ENCODE results near the gene APOO.

DNA sequence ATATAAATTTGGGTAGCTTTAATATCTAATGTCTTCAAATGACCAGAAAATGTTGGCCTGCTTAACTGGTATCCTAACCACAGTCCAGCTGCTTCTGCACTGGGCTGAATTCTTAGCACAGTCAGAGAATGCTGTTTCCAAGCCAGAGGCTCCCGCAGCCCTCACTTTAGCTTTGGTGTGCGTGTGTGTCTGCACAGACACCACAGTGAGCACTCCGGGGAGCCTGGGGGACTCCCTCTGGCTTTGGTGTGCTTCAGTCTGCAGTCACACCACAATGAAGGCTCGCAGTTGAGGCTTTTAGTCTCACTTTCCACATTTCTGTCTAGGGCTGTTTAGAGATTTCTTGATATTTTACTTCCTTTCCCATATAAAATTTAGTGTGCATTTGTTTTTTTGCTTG is 53.6 kb downstream of the APOO start:
- TF ChIP-seq, protein P1, sequence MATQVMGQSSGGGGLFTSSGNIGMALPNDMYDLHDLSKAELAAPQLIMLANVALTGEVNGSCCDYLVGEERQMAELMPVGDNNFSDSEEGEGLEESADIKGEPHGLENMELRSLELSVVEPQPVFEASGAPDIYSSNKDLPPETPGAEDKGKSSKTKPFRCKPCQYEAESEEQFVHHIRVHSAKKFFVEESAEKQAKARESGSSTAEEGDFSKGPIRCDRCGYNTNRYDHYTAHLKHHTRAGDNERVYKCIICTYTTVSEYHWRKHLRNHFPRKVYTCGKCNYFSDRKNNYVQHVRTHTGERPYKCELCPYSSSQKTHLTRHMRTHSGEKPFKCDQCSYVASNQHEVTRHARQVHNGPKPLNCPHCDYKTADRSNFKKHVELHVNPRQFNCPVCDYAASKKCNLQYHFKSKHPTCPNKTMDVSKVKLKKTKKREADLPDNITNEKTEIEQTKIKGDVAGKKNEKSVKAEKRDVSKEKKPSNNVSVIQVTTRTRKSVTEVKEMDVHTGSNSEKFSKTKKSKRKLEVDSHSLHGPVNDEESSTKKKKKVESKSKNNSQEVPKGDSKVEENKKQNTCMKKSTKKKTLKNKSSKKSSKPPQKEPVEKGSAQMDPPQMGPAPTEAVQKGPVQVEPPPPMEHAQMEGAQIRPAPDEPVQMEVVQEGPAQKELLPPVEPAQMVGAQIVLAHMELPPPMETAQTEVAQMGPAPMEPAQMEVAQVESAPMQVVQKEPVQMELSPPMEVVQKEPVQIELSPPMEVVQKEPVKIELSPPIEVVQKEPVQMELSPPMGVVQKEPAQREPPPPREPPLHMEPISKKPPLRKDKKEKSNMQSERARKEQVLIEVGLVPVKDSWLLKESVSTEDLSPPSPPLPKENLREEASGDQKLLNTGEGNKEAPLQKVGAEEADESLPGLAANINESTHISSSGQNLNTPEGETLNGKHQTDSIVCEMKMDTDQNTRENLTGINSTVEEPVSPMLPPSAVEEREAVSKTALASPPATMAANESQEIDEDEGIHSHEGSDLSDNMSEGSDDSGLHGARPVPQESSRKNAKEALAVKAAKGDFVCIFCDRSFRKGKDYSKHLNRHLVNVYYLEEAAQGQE (IDR thresholded peaks at IDR 0.05; ENCODE audit: unreplicated experiment), result no peak
- TF ChIP-seq, protein P2, sequence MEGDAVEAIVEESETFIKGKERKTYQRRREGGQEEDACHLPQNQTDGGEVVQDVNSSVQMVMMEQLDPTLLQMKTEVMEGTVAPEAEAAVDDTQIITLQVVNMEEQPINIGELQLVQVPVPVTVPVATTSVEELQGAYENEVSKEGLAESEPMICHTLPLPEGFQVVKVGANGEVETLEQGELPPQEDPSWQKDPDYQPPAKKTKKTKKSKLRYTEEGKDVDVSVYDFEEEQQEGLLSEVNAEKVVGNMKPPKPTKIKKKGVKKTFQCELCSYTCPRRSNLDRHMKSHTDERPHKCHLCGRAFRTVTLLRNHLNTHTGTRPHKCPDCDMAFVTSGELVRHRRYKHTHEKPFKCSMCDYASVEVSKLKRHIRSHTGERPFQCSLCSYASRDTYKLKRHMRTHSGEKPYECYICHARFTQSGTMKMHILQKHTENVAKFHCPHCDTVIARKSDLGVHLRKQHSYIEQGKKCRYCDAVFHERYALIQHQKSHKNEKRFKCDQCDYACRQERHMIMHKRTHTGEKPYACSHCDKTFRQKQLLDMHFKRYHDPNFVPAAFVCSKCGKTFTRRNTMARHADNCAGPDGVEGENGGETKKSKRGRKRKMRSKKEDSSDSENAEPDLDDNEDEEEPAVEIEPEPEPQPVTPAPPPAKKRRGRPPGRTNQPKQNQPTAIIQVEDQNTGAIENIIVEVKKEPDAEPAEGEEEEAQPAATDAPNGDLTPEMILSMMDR (conservative IDR thresholded peaks at IDR 0.05; ENCODE audit: low read depth in 2 of 2), result no peak
- TF ChIP-seq EZH2 (IDR thresholded peaks at IDR 0.05; ENCODE audit: low read depth, unreplicated experiment) (no peak), JUNB (IDR thresholded peaks at IDR 0.05; ENCODE audit: unreplicated experiment) (no peak), POLR2AphosphoS5 (IDR thresholded peaks at IDR 0.05; ENCODE audit: low read depth) (no peak), CREB1 (CRISPR knock-in tag; IDR thresholded peaks at IDR 0.05; ENCODE audit: low read depth) (no peak)
- TF ChIP-seq, protein P3, sequence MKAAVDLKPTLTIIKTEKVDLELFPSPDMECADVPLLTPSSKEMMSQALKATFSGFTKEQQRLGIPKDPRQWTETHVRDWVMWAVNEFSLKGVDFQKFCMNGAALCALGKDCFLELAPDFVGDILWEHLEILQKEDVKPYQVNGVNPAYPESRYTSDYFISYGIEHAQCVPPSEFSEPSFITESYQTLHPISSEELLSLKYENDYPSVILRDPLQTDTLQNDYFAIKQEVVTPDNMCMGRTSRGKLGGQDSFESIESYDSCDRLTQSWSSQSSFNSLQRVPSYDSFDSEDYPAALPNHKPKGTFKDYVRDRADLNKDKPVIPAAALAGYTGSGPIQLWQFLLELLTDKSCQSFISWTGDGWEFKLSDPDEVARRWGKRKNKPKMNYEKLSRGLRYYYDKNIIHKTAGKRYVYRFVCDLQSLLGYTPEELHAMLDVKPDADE (IDR thresholded peaks at IDR 0.05), result no peak
